Endothelial cell of umbilical vein (primary cell): ENCODE measurements around the gene MCRIP2. TPM values are rescaled to one million over a fixed set of nuclear protein-coding genes. Genes with fewer than 3 reads are reported as not detected.

Experiments used
- BruUV-seq: library from RNA; stranded (reverse); fragments of 400-500 nt; replicated peaks from 2 replicates; lab custom pipeline; 2021; lab: Mats Ljungman, UMichigan
- CTCF ChIA-PET: fragments of 300-600, 350-600 bp; sonication (Branson Sonifier 250); formaldehyde crosslinking; loops from one replicate; lab custom pipeline; 2021; ENCODE audit warnings: antibody characterized with exemption, inconsistent platforms; lab: Charles Lee
- POLR2A ChIA-PET: fragments of 300-600, 350-600 bp; sonication (Branson Sonifier 250); formaldehyde crosslinking; loops from one replicate; lab custom pipeline; 2021; ENCODE audit warnings: antibody characterized with exemption, inconsistent platforms; lab: Charles Lee
- DNase-seq: peaks from one replicate; pipeline ENCODE4 v3.0.0-alpha.2; 2011; ENCODE audit warnings: low read depth, low spot score
- FAIRE-seq: peaks from 2 replicates; lab custom pipeline; 2011; peaks lifted over from hg19 to GRCh38; lab: Jason Lieb, UNC
- H2AFZ ChIP-seq: 2 replicates; pipeline ENCODE4 v1.6.0; 2012; ENCODE audit warnings: low read depth, low read length, control low read depth, inconsistent platforms
- H3K27ac ChIP-seq: 2 replicates; pipeline ENCODE4 v1.5.1; 2011; ENCODE audit warnings: low read depth, mild to moderate bottlenecking, control low read depth, low read length, moderate library complexity; ENCODE audit not compliant: insufficient read depth
- H3K27me3 ChIP-seq, 2 experiments: 2 replicates each; pipeline versions ENCODE4 v1.6.0 to v1.6.1; 2011; ENCODE audit warnings: low read length in 2 of 2, mixed read lengths in 1 of 2; ENCODE audit not compliant: control insufficient read depth in 2 of 2, insufficient read depth in 2 of 2
- H3K36me3 ChIP-seq, 2 experiments: 2 replicates in 1 of 2; 3 replicates in 1 of 2; pipeline ENCODE4 v1.5.1; 2011; ENCODE audit warnings: low read length in 2 of 2, mild to moderate bottlenecking in 1 of 2, moderate library complexity in 1 of 2; ENCODE audit not compliant: control insufficient read depth in 2 of 2, insufficient read depth in 2 of 2; ENCODE audit errors: extremely low read depth in 1 of 2
- H3K4me1 ChIP-seq: 3 replicates; pipeline ENCODE4 v1.5.1; 2011; ENCODE audit warnings: mild to moderate bottlenecking, low read length; ENCODE audit not compliant: control insufficient read depth, insufficient read depth; ENCODE audit errors: extremely low read depth
- H3K4me2 ChIP-seq: 2 replicates; pipeline ENCODE4 v1.6.1; 2011; ENCODE audit warnings: low read length, control low read depth, mixed read lengths; ENCODE audit not compliant: insufficient read depth
- H3K4me3 ChIP-seq, 3 experiments: fragments of 200-600 bp in 1 of 3; sonication (generic), shearing (Covaris generic) in 1 of 3; replicated peaks in 1 of 3; 2 replicates each; pipeline ENCODE4 v1.5.1; 2011 to 2016; ENCODE audit warnings: control low read depth in 3 of 3, low read length in 3 of 3, mild to moderate bottlenecking in 2 of 3, inconsistent platforms in 1 of 3, low read depth in 1 of 3, moderate library complexity in 1 of 3; ENCODE audit not compliant: insufficient read depth in 1 of 3
- H3K79me2 ChIP-seq: 2 replicates; pipeline ENCODE4 v1.6.0; 2012; ENCODE audit warnings: low read length, inconsistent platforms; ENCODE audit not compliant: control insufficient read depth, insufficient read depth
- H3K9ac ChIP-seq: replicated peaks from 2 replicates; pipeline ENCODE3; 2011; ENCODE audit warnings: low read length, control low read depth; ENCODE audit not compliant: insufficient read depth; ENCODE audit errors: extremely low read depth
- H3K9me1 ChIP-seq: replicated peaks from 3 replicates; pipeline ENCODE4 v1.6.0; 2011; ENCODE audit warnings: mild to moderate bottlenecking, low read length; ENCODE audit not compliant: control insufficient read depth, insufficient read depth; ENCODE audit errors: extremely low read depth
- H3K9me3 ChIP-seq: replicated peaks from 2 replicates; pipeline ENCODE4 v1.5.1; 2012; ENCODE audit warnings: low read length, inconsistent platforms; ENCODE audit not compliant: control insufficient read depth, insufficient read depth
- H4K20me1 ChIP-seq: replicated peaks from 2 replicates; pipeline ENCODE3; 2011; ENCODE audit warnings: mild to moderate bottlenecking, low read length; ENCODE audit not compliant: control insufficient read depth, insufficient read depth; ENCODE audit errors: extremely low read depth
- CTCF ChIP-seq, 2 donors: IDR thresholded peaks; 1 replicate in 1 of 2; 2 replicates in 1 of 2; pipeline ENCODE4 v1.5.1; 2011; ENCODE audit warnings: low read length in 2 of 2, mild to moderate bottlenecking in 2 of 2, moderate library complexity in 2 of 2, control low read depth in 1 of 2, inconsistent platforms in 1 of 2, low read depth in 1 of 2; ENCODE audit not compliant: insufficient read depth in 1 of 2; ENCODE audit errors: extremely low read depth in 1 of 2
- EZH2 ChIP-seq: IDR thresholded peaks from 2 replicates; pipeline ENCODE4 v1.6.1; 2012; ENCODE audit warnings: borderline replicate concordance, low read depth, mild to moderate bottlenecking, moderate library complexity, low read length, inconsistent platforms; ENCODE audit not compliant: severe bottlenecking
- FOS ChIP-seq: IDR thresholded peaks from 2 replicates; pipeline ENCODE4 v1.6.1; 2011; ENCODE audit warnings: mild to moderate bottlenecking, low read length, moderate library complexity, borderline replicate concordance; ENCODE audit not compliant: insufficient read depth
- GATA2 ChIP-seq: IDR thresholded peaks from 2 replicates; pipeline ENCODE4 v1.7.0; 2011; ENCODE audit warnings: low read depth, mild to moderate bottlenecking, moderate library complexity, mixed read lengths, low read length; ENCODE audit not compliant: insufficient read length, insufficient read depth
- JUN ChIP-seq: IDR thresholded peaks from 2 replicates; pipeline ENCODE4 v1.6.1; 2011; ENCODE audit warnings: borderline replicate concordance, low read depth; ENCODE audit not compliant: insufficient read length, insufficient read depth
- MYC ChIP-seq: IDR thresholded peaks from one replicate; pipeline ENCODE4 v1.6.1; 2011; ENCODE audit warnings: mild to moderate bottlenecking, low read depth, low read length
- POLR2A ChIP-seq: IDR thresholded peaks from 2 replicates; pipeline ENCODE4 v1.6.1; 2012; ENCODE audit warnings: low read depth, mild to moderate bottlenecking, control low read depth, low read length
- POLR2AphosphoS5 ChIP-seq: IDR thresholded peaks from 2 replicates; pipeline ENCODE4 v1.6.1; 2012; ENCODE audit warnings: low read depth, mild to moderate bottlenecking, control low read depth, low read length, moderate library complexity; ENCODE audit not compliant: insufficient read depth
- dilution Hi-C: fragments of 300-500 bp; cut with MboI; formaldehyde crosslinking; loops from one replicate; pipeline ENCODE4 v1.15.0; 2019; ENCODE audit warnings: low sequenced_read_pairs; ENCODE audit not compliant: extremely low pct_ligation_motif_present
- intact Hi-C: fragments of 100-400 bp; cut with micrococcal nuclease; formaldehyde crosslinking; loops from one replicate; pipeline ENCODE4 v1.10.0; 2022
- polyA plus RNA-seq, 4 experiments: library from polyadenylated mRNA; depleted of rRNA in 3 of 4; stranded (reverse) in 3 of 4; unstranded in 1 of 4; fragments of >200 nt; gene quantifications; 2 replicates each; pipeline versions ENCODE4 v1.2.1 to v1.2.3, GENCODE V29; 2011 to 2012; ENCODE audit warnings: missing spikeins in 1 of 4
- total RNA-seq: library from RNA; stranded (reverse); gene quantifications from 2 replicates; pipeline ENCODE4 v1.2.3, GENCODE V29; 2021

MCRIP2 gene
- total and polyA plus RNA-seq, 2 donors (not counting 3 experiments of a cell fraction or from before 2014, with no cell fraction given): 17.1 to 18.9 TPM

GRCh38 chr16:626787-627453 lies 14.7 kb upstream of the MCRIP2 start:
- dilution Hi-C loops: no loop called here
- no TSS peak for BruUV-seq
- CTCF ChIA-PET: interaction anchor here (0.6 to 1.3 kb wide), 3 partner anchors 9 to 37 kb away, joined by 3 to 7 read pairs (median 3); partner anchors contain the start of gene METTL26
- no peak overlapping the region for H3K4me2 ChIP-seq
- POLR2A ChIA-PET: interaction anchor here (0.6 to 1.2 kb wide), 2 partner anchors 10 to 213 kb away, joined by 4 to 6 read pairs; partner anchors contain the start of gene METTL26
- H3K4me3 ChIP-seq: no peak overlapping the region
- H3K9me3 ChIP-seq: no peaks in the 10 kb centered on the region
- peaks cover 0 to 5% of the 10 kb centered on the region in 2 experiments for H3K36me3 ChIP-seq
- H2AFZ ChIP-seq: no peak overlapping the region
- no peaks in the 10 kb centered on the region for H4K20me1 ChIP-seq
- peak overlapping the region; percentile 70 for H3K27ac ChIP-seq
- no peaks in the 10 kb centered on the region for H3K9me1 ChIP-seq
- TF ChIP-seq FOS (peak; percentile 76), JUN (peak; percentile 53), MYC (no peak), EZH2 (no peak), POLR2AphosphoS5 (peak; percentile 70), CTCF (IDR thresholded peaks at IDR 0.05; ENCODE audit: extremely low read depth in 1 of 2, insufficient read depth in 1 of 2, low read depth in 1 of 2, low read length in 2 of 2) (no peak), GATA2 (no peak), POLR2A (peak; percentile 33)
- peaks cover 3% of the 10 kb centered on the region for H3K4me1 ChIP-seq
- H3K27me3 ChIP-seq: no peaks in the 10 kb centered on the region
- no peaks in the 10 kb centered on the region for H3K79me2 ChIP-seq
- intact Hi-C loops: loop anchor here (2.0 kb wide), 1 partner anchor 38 kb away; no protein-coding TSS in a partner anchor
- FAIRE-seq (peak; percentile 95), DNase-seq (peak; percentile 79)
- H3K9ac ChIP-seq: no peak overlapping the region
